IMR-90 (cell line): ENCODE results near the gene HSP90B1. TPM values are rescaled to one million over a fixed set of nuclear protein-coding genes. Genes with fewer than 3 reads are reported as not detected.

Experiments
- ATAC-seq: fragments of 200-7000 bp; cut with Tn5 transposase; 2 replicates; pipeline ENCODE4 v1.9.1; 2020; ENCODE audit warnings: low read depth, mild to moderate bottlenecking, moderate library complexity
- BruUV-seq: library from RNA; stranded (reverse); fragments of 400-500 nt; replicated peaks from 2 replicates; lab custom pipeline; 2021; lab: Mats Ljungman, UMichigan
- CTCF ChIA-PET: fragments of 300-600 bp; formaldehyde crosslinking; extraction: SDS; loops from one replicate; lab custom pipeline; 2021; ENCODE audit warnings: antibody characterized with exemption; lab: Yijun Ruan, JAX
- POLR2A ChIA-PET: fragments of 300-600 bp; sonication (Branson Sonifier 250); formaldehyde crosslinking; loops from one replicate; lab custom pipeline; 2022; ENCODE audit warnings: antibody characterized with exemption; ENCODE audit not compliant: unreplicated experiment; lab: Charles Lee
- DNase-seq: peaks from one replicate; pipeline ENCODE4 v3.0.0; 2013
- H2AFZ ChIP-seq: replicated peaks from 2 replicates; pipeline ENCODE3; 2013; ENCODE audit warnings: low read length, mild to moderate bottlenecking; ENCODE audit not compliant: poor library complexity
- H2AK5ac ChIP-seq: 2 replicates; pipeline ENCODE4 v1.6.1; 2013; ENCODE audit warnings: low read depth, low read length, inconsistent platforms
- H2AK9ac ChIP-seq: replicated peaks from 2 replicates; pipeline ENCODE3; 2013; ENCODE audit warnings: mild to moderate bottlenecking, low read depth, low read length, moderate library complexity; ENCODE audit not compliant: poor library complexity
- H2BK120ac ChIP-seq: 2 replicates; pipeline ENCODE4 v1.6.1; 2013; ENCODE audit warnings: low read depth, low read length, inconsistent platforms
- H2BK15ac ChIP-seq: 3 replicates; pipeline ENCODE4 v1.6.1; 2013; ENCODE audit warnings: low read depth, low read length, inconsistent platforms
- H2BK20ac ChIP-seq: 2 replicates; pipeline ENCODE4 v1.6.1; 2013; ENCODE audit warnings: low read depth, mild to moderate bottlenecking, inconsistent platforms, low read length, moderate library complexity
- H2BK5ac ChIP-seq: 2 replicates; pipeline ENCODE4 v1.6.1; 2013; ENCODE audit warnings: mild to moderate bottlenecking, low read depth, low read length, inconsistent platforms; ENCODE audit not compliant: poor library complexity, severe bottlenecking
- H3K14ac ChIP-seq: replicated peaks from 2 replicates; pipeline ENCODE4 v1.6.1; 2013; ENCODE audit warnings: low read depth, low read length, inconsistent platforms
- H3K18ac ChIP-seq: 2 replicates; pipeline ENCODE4 v1.6.1; 2013; ENCODE audit warnings: low read depth, low read length, control low read depth
- H3K23ac ChIP-seq: 2 replicates; pipeline ENCODE4 v1.6.1; 2013; ENCODE audit warnings: low read depth, low read length, inconsistent platforms
- H3K27ac ChIP-seq: 2 replicates; pipeline ENCODE4 v1.5.1; 2013; ENCODE audit warnings: mild to moderate bottlenecking, control low read depth, low read length; ENCODE audit not compliant: insufficient read depth
- H3K27me3 ChIP-seq: 2 replicates; pipeline ENCODE4 v1.6.1; 2013; ENCODE audit warnings: low read length; ENCODE audit not compliant: control insufficient read depth, insufficient read depth
- H3K36me3 ChIP-seq: 2 replicates; pipeline ENCODE4 v1.6.1; 2013; ENCODE audit warnings: low read length, mixed read lengths; ENCODE audit not compliant: control insufficient read depth, insufficient read depth
- H3K4ac ChIP-seq: 2 replicates; pipeline ENCODE4 v1.6.1; 2013; ENCODE audit warnings: low read depth, low read length, inconsistent platforms
- H3K4me1 ChIP-seq: 2 replicates; pipeline ENCODE4 v1.6.1; 2013; ENCODE audit warnings: low read length, mixed read lengths; ENCODE audit not compliant: control insufficient read depth, insufficient read depth
- H3K4me2 ChIP-seq: 2 replicates; pipeline ENCODE4 v1.6.1; 2013; ENCODE audit warnings: low read depth, mild to moderate bottlenecking, control low read depth, low read length, moderate library complexity
- H3K4me3 ChIP-seq: 2 replicates; pipeline ENCODE4 v1.5.1; 2013; ENCODE audit warnings: low read depth, mild to moderate bottlenecking, control low read depth, low read length, moderate library complexity; ENCODE audit not compliant: insufficient read depth
- H3K56ac ChIP-seq: 2 replicates; pipeline ENCODE4 v1.6.1; 2013; ENCODE audit warnings: low read length, inconsistent platforms; ENCODE audit not compliant: insufficient read depth; ENCODE audit errors: extremely low read depth
- H3K79me1 ChIP-seq, 2 experiments: 2 replicates each; pipeline ENCODE4 v1.6.1; 2013; ENCODE audit warnings: low read length in 2 of 2, inconsistent platforms in 1 of 2, low read depth in 1 of 2
- H3K9ac ChIP-seq: 2 replicates; pipeline ENCODE4 v1.6.1; 2013; ENCODE audit warnings: low read depth, low read length, control low read depth
- H3K9me1 ChIP-seq: 2 replicates; pipeline ENCODE4 v1.6.1; 2013; ENCODE audit warnings: low read length, inconsistent platforms; ENCODE audit not compliant: insufficient read depth
- H3K9me3 ChIP-seq: 2 replicates; pipeline ENCODE4 v1.6.1; 2013; ENCODE audit warnings: low read length; ENCODE audit not compliant: control insufficient read depth, insufficient read depth
- H4K20me1 ChIP-seq: 2 replicates; pipeline ENCODE4 v1.6.1; 2013; ENCODE audit warnings: low read length, inconsistent platforms; ENCODE audit not compliant: insufficient read depth
- H4K5ac ChIP-seq: 2 replicates; pipeline ENCODE4 v1.6.1; 2013; ENCODE audit warnings: mild to moderate bottlenecking, low read depth, low read length, control low read depth
- H4K8ac ChIP-seq, 2 experiments: 2 replicates each; pipeline ENCODE4 v1.6.1; 2013; ENCODE audit warnings: low read depth in 2 of 2, low read length in 2 of 2, control low read depth in 1 of 2, inconsistent platforms in 1 of 2
- H4K91ac ChIP-seq: 2 replicates; pipeline ENCODE4 v1.6.1; 2013; ENCODE audit warnings: low read depth, low read length, inconsistent platforms; ENCODE audit not compliant: insufficient read depth
- RAD21 ChIP-seq: IDR thresholded peaks from 2 replicates; pipeline ENCODE4 v1.6.1; 2012; ENCODE audit warnings: low read length, improper control_type of control experiment
- SMC3 ChIP-seq: fragments of 150-350 bp; IDR thresholded peaks from 2 replicates; pipeline ENCODE4 v1.6.1; 2016; ENCODE audit warnings: low read depth, mild to moderate bottlenecking, antibody characterized with exemption, low read length, moderate library complexity
- WGBS, 2 experiments: methylation state at CpG; one replicate each; pipeline versions ENCODE4 v1.1.5 to v1.1.7; 2013; ENCODE audit warnings: missing lambda C conversion rate in 2 of 2; ENCODE audit not compliant: insufficient read length in 1 of 2; ENCODE audit errors: extremely low coverage in 2 of 2; 5-methylcytosine and 5-hydroxymethylcytosine counted together
- dilution Hi-C: fragments of 300-500 bp; cut with HindIII; formaldehyde crosslinking; loops from one replicate; pipeline ENCODE4 v1.14.3; 2018; ENCODE audit warnings: low sequenced_read_pairs; ENCODE audit not compliant: unreplicated experiment
- in situ Hi-C: fragments of 300-500 bp; cut with MboI; formaldehyde crosslinking; loops from 3 replicates; pipeline ENCODE4 v1.14.3; 2019; ENCODE audit warnings: low sequenced_read_pairs, inconsistent platforms, mixed read lengths
- intact Hi-C: fragments of 100-400 bp; cut with micrococcal nuclease; formaldehyde crosslinking; loops from 2 replicates; pipeline ENCODE4 v1.10.0; 2022
- polyA plus RNA-seq, 3 experiments: library from polyadenylated mRNA; depleted of rRNA; stranded (reverse); fragments of >200 nt; gene quantifications; 2 replicates each; pipeline ENCODE4 v1.2.3, GENCODE V29; 2012; ENCODE audit warnings: low replicate concordance in 1 of 3
- total RNA-seq: library from RNA; depleted of rRNA; stranded (reverse); fragments of >200 nt; gene quantifications from 2 replicates; pipeline ENCODE4 v1.2.3, GENCODE V29; 2012
- TF ChIP-seq, protein P1 (sequence below): conservative IDR thresholded peaks from 2 replicates; pipeline ENCODE4 v1.5.1; 2012; ENCODE audit warnings: mild to moderate bottlenecking, low read depth, low read length, improper control_type of control experiment

The HSP90B1 gene
- total and polyA plus RNA-seq, 2 of the 4 experiments (the other 2 are of a cell fraction), result 398 to 765 TPM

- TF ChIP-seq, protein P1, sequence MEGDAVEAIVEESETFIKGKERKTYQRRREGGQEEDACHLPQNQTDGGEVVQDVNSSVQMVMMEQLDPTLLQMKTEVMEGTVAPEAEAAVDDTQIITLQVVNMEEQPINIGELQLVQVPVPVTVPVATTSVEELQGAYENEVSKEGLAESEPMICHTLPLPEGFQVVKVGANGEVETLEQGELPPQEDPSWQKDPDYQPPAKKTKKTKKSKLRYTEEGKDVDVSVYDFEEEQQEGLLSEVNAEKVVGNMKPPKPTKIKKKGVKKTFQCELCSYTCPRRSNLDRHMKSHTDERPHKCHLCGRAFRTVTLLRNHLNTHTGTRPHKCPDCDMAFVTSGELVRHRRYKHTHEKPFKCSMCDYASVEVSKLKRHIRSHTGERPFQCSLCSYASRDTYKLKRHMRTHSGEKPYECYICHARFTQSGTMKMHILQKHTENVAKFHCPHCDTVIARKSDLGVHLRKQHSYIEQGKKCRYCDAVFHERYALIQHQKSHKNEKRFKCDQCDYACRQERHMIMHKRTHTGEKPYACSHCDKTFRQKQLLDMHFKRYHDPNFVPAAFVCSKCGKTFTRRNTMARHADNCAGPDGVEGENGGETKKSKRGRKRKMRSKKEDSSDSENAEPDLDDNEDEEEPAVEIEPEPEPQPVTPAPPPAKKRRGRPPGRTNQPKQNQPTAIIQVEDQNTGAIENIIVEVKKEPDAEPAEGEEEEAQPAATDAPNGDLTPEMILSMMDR, result no peak
- TF ChIP-seq RAD21 (no peak), SMC3 (no peak)
- Histone ChIP-seq H4K8ac (no peak overlapping the region), H2BK15ac (no peak overlapping the region), H3K23ac (no peak overlapping the region), H2BK120ac (no peak overlapping the region), H3K9me3 (no peaks in the 10 kb centered on the region), H3K56ac (no peak overlapping the region), H2AK9ac (no peak overlapping the region), H2AK5ac (no peak overlapping the region), H4K20me1 (peaks cover 50% of the 10 kb centered on the region), H2AFZ (no peak overlapping the region), H4K91ac (no peak overlapping the region), H3K4me2 (no peak overlapping the region), H3K4me3 (no peak overlapping the region), H2BK5ac (no peak overlapping the region), H3K27ac (no peak overlapping the region; the same call in 1 of the 2 replicates), H3K4me1 (peaks cover 2% of the 10 kb centered on the region; the same call in 1 of the 2 replicates), H4K5ac (no peak overlapping the region), H3K9ac (no peak overlapping the region), H3K14ac (no peak overlapping the region; the same call in 1 of the 2 replicates), H2BK20ac (no peak overlapping the region), H3K79me1 (peaks cover 23 to 67% of the 10 kb centered on the region in 2 experiments), H3K27me3 (no peaks in the 10 kb centered on the region), H3K36me3 (peaks cover 24% of the 10 kb centered on the region), H3K18ac (no peak overlapping the region), H3K4ac (no peak overlapping the region), H3K9me1 (peaks cover 7% of the 10 kb centered on the region)
- DNase-seq, result no peak
- ChIA-PET POLR2A (no interaction called here), CTCF (no interaction called here)
- dilution Hi-C loops, result no loop called here
- in situ Hi-C loops, result no loop called here
- BruUV-seq, result no TSS peak
- no CpG with 5 or more reads among the region's 2 CpGs for WGBS, 2 experiments
- intact Hi-C loops, result no loop called here
- no peak for ATAC-seq
Observed at GRCh38 chr12:103975368-103975767, 45.2 kb downstream of the HSP90B1 start.
